HG02610 (cell line): ENCODE results near the gene ITPK1.
A peak's percentile ranks its signal among the peaks of the same experiment; 100 is the strongest.
"Not testable (repeated sequence)": the region's sequence is repeated elsewhere in the genome, so short reads cannot be mapped to it uniquely, and the experiment has no call there.

ENCODE experiments used
- ATAC-seq: cut with Tn5 transposase; IDR thresholded peaks from one replicate; pipeline ENCODE4 v1.9.1; 2021; ENCODE audit warnings: mild to moderate bottlenecking, moderate library complexity; ENCODE audit not compliant: unreplicated experiment

The ITPK1 gene

GRCh38 chr14:93115821-93116675 lies at the start of gene ITPK1:
Gene ITPK1, minus strand, starts transcription at chr14:93115925. Its CDS starts 762 bp downstream, at chr14:93115163.
- ATAC-seq: peak; percentile 58

- ATAC-seq: no peak
Observed at GRCh38 chr14:93163564-93163963, 47.8 kb upstream of the ITPK1 start.

GRCh38 chr14:93161411-93161940 lies 45.8 kb upstream of the ITPK1 start:
- ATAC-seq: no peak

- ATAC-seq: no peak
Observed at GRCh38 chr14:93160353-93160801, 44.7 kb upstream of the ITPK1 start.

- ATAC-seq: not testable (repeated sequence)
Observed at GRCh38 chr14:93159625-93160352, 44.1 kb upstream of the ITPK1 start.

GRCh38 chr14:93158349-93158748 lies 42.6 kb upstream of the ITPK1 start:
- ATAC-seq: not testable (repeated sequence)

- ATAC-seq: no peak
Observed at GRCh38 chr14:93156693-93157369, 41.1 kb upstream of the ITPK1 start.

- ATAC-seq: no peak
Observed at GRCh38 chr14:93155667-93156066, 39.9 kb upstream of the ITPK1 start.

GRCh38 chr14:93153121-93153520 lies 37.4 kb upstream of the ITPK1 start:
- ATAC-seq: no peak

GRCh38 chr14:93150227-93151208 lies 34.8 kb upstream of the ITPK1 start:
- no peak for ATAC-seq

GRCh38 chr14:93148979-93149378 lies 33.3 kb upstream of the ITPK1 start:
- ATAC-seq: no peak

GRCh38 chr14:93146119-93146518 lies 30.4 kb upstream of the ITPK1 start:
- ATAC-seq: no peak

GRCh38 chr14:93142854-93143652 lies 27.3 kb upstream of the ITPK1 start:
- no peak for ATAC-seq

- no peak for ATAC-seq
Observed at GRCh38 chr14:93137864-93138263, 22.1 kb upstream of the ITPK1 start.

GRCh38 chr14:93136508-93136907 lies 20.8 kb upstream of the ITPK1 start:
- not testable (repeated sequence) for ATAC-seq

- no peak for ATAC-seq
Observed at GRCh38 chr14:93136009-93136408, 20.3 kb upstream of the ITPK1 start.

GRCh38 chr14:93135399-93135798 lies 19.7 kb upstream of the ITPK1 start:
- ATAC-seq: no peak

- ATAC-seq: no peak
Observed at GRCh38 chr14:93133464-93133863, 17.7 kb upstream of the ITPK1 start.

- no peak for ATAC-seq
Observed at GRCh38 chr14:93132472-93133065, 16.8 kb upstream of the ITPK1 start.
